ENCODE results near the gene GAB2.

GAB2 gene

GRCh38 chr11:78318321-78319114 is 99.1 kb downstream of the GAB2 start:
- peaks cover 100% of the 10 kb centered on the region for H3K79me2 ChIP-seq (ENCODE audit: insufficient read depth, low read length)
- H3K4me2 ChIP-seq (ENCODE audit: insufficient read depth, low read length), result no peak overlapping the region
- no peaks in the 10 kb centered on the region for H3K27me3 ChIP-seq (ENCODE audit: insufficient read depth, low read length, poor library complexity)
- peaks cover 48% of the 10 kb centered on the region for H4K20me1 ChIP-seq (ENCODE audit: insufficient read depth, low read length)
- no peak overlapping the region for H3K4me3 ChIP-seq (ENCODE audit: low read depth in 1 of 2, low read length in 2 of 2)
- ATAC-seq (ENCODE audit: insufficient read depth, low read depth) (peak; percentile 41; the same call in 1 of the 3 replicates), DNase-seq (no peak)
- H3K27ac ChIP-seq (ENCODE audit: low read length), result peak overlapping the region; percentile 57
- TF ChIP-seq EZH2 (IDR thresholded peaks at IDR 0.05; ENCODE audit: borderline replicate concordance, low read depth, low read length, severe bottlenecking) (no peak), CTCF (IDR thresholded peaks at IDR 0.05; ENCODE audit: borderline replicate concordance, extremely low read depth, low read length, poor library complexity, severe bottlenecking) (no peak)
- H3K9ac ChIP-seq (ENCODE audit: low read depth, low read length), result no peak overlapping the region; the same call in 1 of the 2 replicates
- no peaks in the 10 kb centered on the region for H3K9me3 ChIP-seq (ENCODE audit: insufficient read depth, low read length, severe bottlenecking)
- H3K4me1 ChIP-seq (ENCODE audit: insufficient read depth, low read length), result peaks cover 89% of the 10 kb centered on the region
- no peak overlapping the region for H2AFZ ChIP-seq (ENCODE audit: low read depth, low read length)
- H3K36me3 ChIP-seq (ENCODE audit: insufficient read depth, low read length), result peaks cover 22% of the 10 kb centered on the region; the same call in 1 of the 2 replicates

DNA sequence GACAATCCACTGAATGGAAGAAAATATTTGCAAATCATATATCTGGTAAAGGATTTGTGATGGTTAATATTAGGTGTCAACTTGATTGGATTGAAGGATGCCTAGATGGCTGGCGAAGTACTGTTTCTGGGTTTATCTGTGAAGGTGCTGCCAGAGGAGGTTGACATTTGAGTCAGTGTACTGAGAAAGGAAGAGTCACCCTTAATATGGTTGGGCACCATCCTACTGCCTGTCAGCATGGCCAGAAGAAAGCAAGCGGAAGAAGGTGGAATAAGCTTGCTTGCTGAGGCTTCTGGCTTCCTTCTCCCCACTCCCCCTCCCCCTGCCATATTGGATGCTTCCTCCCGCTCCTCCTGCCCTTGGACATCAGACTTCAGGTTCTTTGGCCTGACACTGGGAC is 101.9 kb downstream of the GAB2 start:
- H3K9me3 ChIP-seq (ENCODE audit: insufficient read depth, low read length, severe bottlenecking), result no peaks in the 10 kb centered on the region
- ATAC-seq (ENCODE audit: insufficient read depth, low read depth), result no peak
- peaks cover 100% of the 10 kb centered on the region for H3K79me2 ChIP-seq (ENCODE audit: insufficient read depth, low read length)
- no peak overlapping the region for H3K9ac ChIP-seq (ENCODE audit: low read depth, low read length)
- H3K4me1 ChIP-seq (ENCODE audit: insufficient read depth, low read length), result peaks cover 97% of the 10 kb centered on the region
- H3K4me2 ChIP-seq (ENCODE audit: insufficient read depth, low read length), result no peak overlapping the region
- peaks cover 60% of the 10 kb centered on the region for H4K20me1 ChIP-seq (ENCODE audit: insufficient read depth, low read length)
- no peaks in the 10 kb centered on the region for H3K27me3 ChIP-seq (ENCODE audit: insufficient read depth, low read length, poor library complexity)
- TF ChIP-seq EZH2 (IDR thresholded peaks at IDR 0.05; ENCODE audit: borderline replicate concordance, low read depth, low read length, severe bottlenecking) (no peak), CTCF (IDR thresholded peaks at IDR 0.05; ENCODE audit: borderline replicate concordance, extremely low read depth, low read length, poor library complexity, severe bottlenecking) (no peak)
- no peak overlapping the region for H3K4me3 ChIP-seq (ENCODE audit: low read depth in 1 of 2, low read length in 2 of 2)
- H3K27ac ChIP-seq (ENCODE audit: low read length), result peak overlapping the region; percentile 69
- H3K36me3 ChIP-seq (ENCODE audit: insufficient read depth, low read length), result peaks cover 21% of the 10 kb centered on the region
- no peak overlapping the region for H2AFZ ChIP-seq (ENCODE audit: low read depth, low read length)
- no peak for DNase-seq

- H3K27ac ChIP-seq (ENCODE audit: low read length), result peak overlapping the region; percentile 47
- no peaks in the 10 kb centered on the region for H3K27me3 ChIP-seq (ENCODE audit: insufficient read depth, low read length, poor library complexity)
- no peak overlapping the region for H3K9ac ChIP-seq (ENCODE audit: low read depth, low read length)
- DNase-seq (no peak), ATAC-seq (ENCODE audit: insufficient read depth, low read depth) (no peak)
- no peak for TF ChIP-seq EZH2 (IDR thresholded peaks at IDR 0.05; ENCODE audit: borderline replicate concordance, low read depth, low read length, severe bottlenecking)
- no peak for TF ChIP-seq CTCF (IDR thresholded peaks at IDR 0.05; ENCODE audit: borderline replicate concordance, extremely low read depth, low read length, poor library complexity, severe bottlenecking)
- peaks cover 60% of the 10 kb centered on the region for H4K20me1 ChIP-seq (ENCODE audit: insufficient read depth, low read length)
- H3K9me3 ChIP-seq (ENCODE audit: insufficient read depth, low read length, severe bottlenecking), result no peaks in the 10 kb centered on the region
- 0 out of 2 replicates have a peak overlapping the region, but pooled peaks have one; percentile 8 for H3K4me2 ChIP-seq (ENCODE audit: insufficient read depth, low read length)
- H3K4me1 ChIP-seq (ENCODE audit: insufficient read depth, low read length), result peaks cover 95% of the 10 kb centered on the region
- no peak overlapping the region for H3K4me3 ChIP-seq (ENCODE audit: low read depth in 1 of 2, low read length in 2 of 2)
- H3K36me3 ChIP-seq (ENCODE audit: insufficient read depth, low read length), result peaks cover 20% of the 10 kb centered on the region
- no peak overlapping the region for H2AFZ ChIP-seq (ENCODE audit: low read depth, low read length)
- H3K79me2 ChIP-seq (ENCODE audit: insufficient read depth, low read length), result peaks cover 99% of the 10 kb centered on the region
Observed at GRCh38 chr11:78314762-78315161, 102.9 kb downstream of the GAB2 start.

Measured in DND-41 (cell line).